GM21447 (cell line): ENCODE data around the gene PPP3CA.

ENCODE experiments used
- ATAC-seq: cut with Tn5 transposase; IDR thresholded peaks from one replicate; pipeline ENCODE4 v1.9.1; 2021; ENCODE audit not compliant: unreplicated experiment

The PPP3CA gene

GRCh38 chr4:101065935-101066485 lies 281.3 kb downstream of the PPP3CA start:
- ATAC-seq, result no peak

GRCh38 chr4:101065346-101065745 lies 282.0 kb downstream of the PPP3CA start:
- no peak for ATAC-seq

GRCh38 chr4:101064541-101065180 lies 282.7 kb downstream of the PPP3CA start:
- no peak for ATAC-seq

- ATAC-seq, result no peak
These were observed 291.9 kb downstream of the PPP3CA start for GRCh38 chr4:101055392-101055791.

- ATAC-seq, result no peak
These were observed 296.5 kb downstream of the PPP3CA start for GRCh38 chr4:101050837-101051205.

GRCh38 chr4:101050088-101050836 lies 297.1 kb downstream of the PPP3CA start:
- ATAC-seq, result no peak

GRCh38 chr4:101049549-101050001 lies 297.8 kb downstream of the PPP3CA start:
- ATAC-seq, result no peak

GRCh38 chr4:101044766-101045165 lies 302.6 kb downstream of the PPP3CA start:
- no peak for ATAC-seq

- no peak for ATAC-seq
These were observed 304.5 kb downstream of the PPP3CA start for GRCh38 chr4:101042847-101043246.

- ATAC-seq, result no peak
These were observed 306.6 kb downstream of the PPP3CA start for GRCh38 chr4:101040776-101041175.

- ATAC-seq, result no peak
These were observed 308.0 kb downstream of the PPP3CA start for GRCh38 chr4:101039367-101039766.

GRCh38 chr4:101037938-101038413 lies 309.4 kb downstream of the PPP3CA start:
- peak; percentile 85 for ATAC-seq

GRCh38 chr4:101037249-101037648 lies 310.1 kb downstream of the PPP3CA start:
- ATAC-seq, result no peak

- ATAC-seq, result no peak
These were observed 311.8 kb downstream of the PPP3CA start for GRCh38 chr4:101035487-101035886.

- no peak for ATAC-seq
These were observed 313.3 kb downstream of the PPP3CA start for GRCh38 chr4:101033986-101034385.

GRCh38 chr4:101032541-101032940 lies 314.8 kb downstream of the PPP3CA start:
- no peak for ATAC-seq

GRCh38 chr4:101031971-101032370 lies 315.4 kb downstream of the PPP3CA start:
- no peak for ATAC-seq

- no peak for ATAC-seq
These were observed 318.4 kb downstream of the PPP3CA start for GRCh38 chr4:101028886-101029285.

GRCh38 chr4:101027721-101028120 lies 319.6 kb downstream of the PPP3CA start:
- ATAC-seq, result no peak

- no peak for ATAC-seq
These were observed 321.6 kb downstream of the PPP3CA start for GRCh38 chr4:101025755-101026154.

- no peak for ATAC-seq
These were observed 324.9 kb downstream of the PPP3CA start for GRCh38 chr4:101022151-101023024.
